Measurements from ENCODE around the gene TIGD3. TPM values are rescaled to one million over a fixed set of nuclear protein-coding genes. Genes with fewer than 3 reads are reported as not detected.

The TIGD3 gene
- total and polyA plus RNA-seq, 2 experiments from 2014 or later, result 0.88 to 1.7 TPM

DNA sequence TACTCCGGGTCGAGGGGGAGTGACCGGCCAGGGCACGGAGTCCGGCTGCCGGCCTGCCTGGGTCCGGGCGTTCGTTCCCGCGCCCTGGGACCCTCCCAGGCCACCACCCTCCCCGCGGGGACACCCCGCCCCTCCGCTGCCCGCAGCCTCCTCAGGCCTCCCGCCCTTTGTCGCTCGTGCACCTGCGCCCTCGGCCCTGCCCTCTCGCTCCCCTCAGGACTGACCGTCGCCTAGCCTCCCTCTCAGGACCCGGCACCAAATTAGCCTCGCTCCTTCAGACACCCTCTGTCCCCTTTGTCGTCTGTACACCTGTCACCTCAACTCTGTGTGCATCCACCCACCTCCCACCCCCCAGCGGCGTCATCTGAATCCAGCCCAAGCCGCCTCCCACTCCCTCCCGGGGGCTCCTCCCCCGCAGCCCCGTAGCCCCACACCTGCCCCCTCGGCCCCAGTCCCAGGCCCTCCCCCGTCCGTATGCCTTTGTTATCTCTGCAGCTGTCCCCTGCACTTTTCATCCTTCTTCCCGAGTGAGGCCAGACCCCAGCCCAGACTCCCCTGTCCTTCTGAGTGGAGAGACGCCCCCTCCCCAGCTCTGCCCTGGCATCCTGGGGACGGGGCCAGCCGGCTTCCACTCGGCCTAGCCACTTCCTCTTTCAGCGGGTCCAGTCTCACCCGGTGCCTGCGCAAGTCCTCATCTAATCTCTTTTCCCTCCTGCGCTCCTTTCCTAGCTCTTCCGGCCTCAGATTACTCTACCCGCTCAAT is 643 bp downstream of the TIGD3 start:
- no peak overlapping the region for H3K27ac ChIP-seq
- peak overlapping the region; percentile 71 for H3K4me3 ChIP-seq
- H3K4me1 ChIP-seq (ENCODE audit: low read depth), result peaks cover 11% of the 10 kb centered on the region
- TF ChIP-seq, protein P1, sequence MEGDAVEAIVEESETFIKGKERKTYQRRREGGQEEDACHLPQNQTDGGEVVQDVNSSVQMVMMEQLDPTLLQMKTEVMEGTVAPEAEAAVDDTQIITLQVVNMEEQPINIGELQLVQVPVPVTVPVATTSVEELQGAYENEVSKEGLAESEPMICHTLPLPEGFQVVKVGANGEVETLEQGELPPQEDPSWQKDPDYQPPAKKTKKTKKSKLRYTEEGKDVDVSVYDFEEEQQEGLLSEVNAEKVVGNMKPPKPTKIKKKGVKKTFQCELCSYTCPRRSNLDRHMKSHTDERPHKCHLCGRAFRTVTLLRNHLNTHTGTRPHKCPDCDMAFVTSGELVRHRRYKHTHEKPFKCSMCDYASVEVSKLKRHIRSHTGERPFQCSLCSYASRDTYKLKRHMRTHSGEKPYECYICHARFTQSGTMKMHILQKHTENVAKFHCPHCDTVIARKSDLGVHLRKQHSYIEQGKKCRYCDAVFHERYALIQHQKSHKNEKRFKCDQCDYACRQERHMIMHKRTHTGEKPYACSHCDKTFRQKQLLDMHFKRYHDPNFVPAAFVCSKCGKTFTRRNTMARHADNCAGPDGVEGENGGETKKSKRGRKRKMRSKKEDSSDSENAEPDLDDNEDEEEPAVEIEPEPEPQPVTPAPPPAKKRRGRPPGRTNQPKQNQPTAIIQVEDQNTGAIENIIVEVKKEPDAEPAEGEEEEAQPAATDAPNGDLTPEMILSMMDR (IDR thresholded peaks at IDR 0.05; ENCODE audit: low read depth, low read length), result no peak
- DNase-seq (ENCODE audit: low read depth in 1 of 2, low spot score in 1 of 2), result peak in 1 of 2 donors; percentile 53
- H3K27me3 ChIP-seq, result peaks cover 19% of the 10 kb centered on the region
- H3K36me3 ChIP-seq, result peaks cover 22% of the 10 kb centered on the region
- H3K9me3 ChIP-seq (ENCODE audit: low read depth), result no peaks in the 10 kb centered on the region

DNA sequence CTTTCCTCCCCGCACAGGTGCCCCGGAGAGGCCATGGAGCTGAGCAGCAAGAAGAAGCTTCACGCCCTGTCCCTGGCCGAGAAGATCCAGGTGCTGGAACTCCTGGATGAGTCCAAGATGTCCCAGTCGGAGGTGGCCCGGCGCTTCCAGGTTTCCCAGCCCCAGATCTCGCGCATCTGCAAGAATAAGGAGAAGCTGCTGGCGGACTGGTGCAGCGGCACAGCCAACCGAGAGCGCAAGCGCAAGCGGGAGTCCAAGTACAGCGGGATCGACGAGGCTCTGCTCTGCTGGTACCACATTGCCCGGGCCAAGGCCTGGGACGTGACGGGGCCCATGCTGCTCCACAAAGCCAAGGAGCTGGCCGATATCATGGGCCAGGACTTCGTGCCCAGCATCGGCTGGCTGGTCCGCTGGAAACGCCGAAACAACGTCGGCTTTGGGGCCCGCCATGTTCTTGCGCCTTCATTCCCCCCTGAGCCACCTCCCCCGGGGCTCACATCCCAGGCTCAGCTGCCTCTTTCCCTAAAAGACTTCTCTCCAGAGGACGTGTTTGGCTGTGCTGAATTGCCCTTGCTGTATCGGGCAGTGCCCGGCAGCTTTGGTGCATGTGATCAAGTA is 1.3 kb downstream of the TIGD3 start:
- H3K27me3 ChIP-seq, result peaks cover 19% of the 10 kb centered on the region
- peak overlapping the region; percentile 71 for H3K4me3 ChIP-seq
- no peak overlapping the region for H3K27ac ChIP-seq

GRCh38 chr11:65356394-65356972 is 1.9 kb downstream of the TIGD3 start:
- DNase-seq (ENCODE audit: low read depth in 1 of 2, low spot score in 1 of 2), result no peak
- H3K9me3 ChIP-seq (ENCODE audit: low read depth), result no peaks in the 10 kb centered on the region
- peaks cover 11% of the 10 kb centered on the region for H3K4me1 ChIP-seq (ENCODE audit: low read depth)
- H3K27ac ChIP-seq, result no peak overlapping the region
- TF ChIP-seq, protein P1 (IDR thresholded peaks at IDR 0.05; ENCODE audit: low read depth, low read length), result no peak
- H3K27me3 ChIP-seq, result peaks cover 19% of the 10 kb centered on the region
- no peak overlapping the region for H3K4me3 ChIP-seq
- peaks cover 11% of the 10 kb centered on the region for H3K36me3 ChIP-seq

More for the DNA sequence above, 1.3 kb downstream of the TIGD3 start:
- TF ChIP-seq, protein P1 (IDR thresholded peaks at IDR 0.05; ENCODE audit: low read depth, low read length), result no peak
- peaks cover 17% of the 10 kb centered on the region for H3K36me3 ChIP-seq
- H3K9me3 ChIP-seq (ENCODE audit: low read depth), result no peaks in the 10 kb centered on the region
- DNase-seq (ENCODE audit: low read depth in 1 of 2, low spot score in 1 of 2), result peak in 1 of 2 donors; percentile 46
- H3K4me1 ChIP-seq (ENCODE audit: low read depth), result peaks cover 11% of the 10 kb centered on the region

- H3K4me3 ChIP-seq, result no peak overlapping the region
- H3K27me3 ChIP-seq, result peaks cover 19% of the 10 kb centered on the region
- no peak overlapping the region for H3K27ac ChIP-seq
- no peaks in the 10 kb centered on the region for H3K9me3 ChIP-seq (ENCODE audit: low read depth)
- TF ChIP-seq, protein P1 (IDR thresholded peaks at IDR 0.05; ENCODE audit: low read depth, low read length), result no peak
- H3K4me1 ChIP-seq (ENCODE audit: low read depth), result peaks cover 11% of the 10 kb centered on the region
- peak in 1 of 2 donors; percentile 34 for DNase-seq (ENCODE audit: low read depth in 1 of 2, low spot score in 1 of 2)
- H3K36me3 ChIP-seq, result peaks cover 3% of the 10 kb centered on the region
Measured at GRCh38 chr11:65357856-65358356, 3.4 kb downstream of the TIGD3 start.

- no peak for DNase-seq (ENCODE audit: low read depth in 1 of 2, low spot score in 1 of 2)
- Histone ChIP-seq H3K4me1 (ENCODE audit: low read depth) (peaks cover 12% of the 10 kb centered on the region), H3K36me3 (no peaks in the 10 kb centered on the region), H3K27me3 (no peaks in the 10 kb centered on the region), H3K4me3 (no peak overlapping the region), H3K9me3 (ENCODE audit: low read depth) (no peaks in the 10 kb centered on the region), H3K27ac (no peak overlapping the region)
- TF ChIP-seq, protein P1 (IDR thresholded peaks at IDR 0.05; ENCODE audit: low read depth, low read length), result no peak
Measured at GRCh38 chr11:65362320-65362931, 7.9 kb downstream of the TIGD3 start.

All from cardiac muscle cell (in vitro differentiated cells and primary cell).